Measurements from ENCODE around the gene SPO11. TPM values are rescaled to one million over a fixed set of nuclear protein-coding genes. Genes with fewer than 3 reads are reported as not detected.

The SPO11 gene
- total and polyA plus RNA-seq, 9 of the 15 experiments (the other 6 are each of a cell fraction or from before 2014, with no cell fraction given), result not detected

DNA sequence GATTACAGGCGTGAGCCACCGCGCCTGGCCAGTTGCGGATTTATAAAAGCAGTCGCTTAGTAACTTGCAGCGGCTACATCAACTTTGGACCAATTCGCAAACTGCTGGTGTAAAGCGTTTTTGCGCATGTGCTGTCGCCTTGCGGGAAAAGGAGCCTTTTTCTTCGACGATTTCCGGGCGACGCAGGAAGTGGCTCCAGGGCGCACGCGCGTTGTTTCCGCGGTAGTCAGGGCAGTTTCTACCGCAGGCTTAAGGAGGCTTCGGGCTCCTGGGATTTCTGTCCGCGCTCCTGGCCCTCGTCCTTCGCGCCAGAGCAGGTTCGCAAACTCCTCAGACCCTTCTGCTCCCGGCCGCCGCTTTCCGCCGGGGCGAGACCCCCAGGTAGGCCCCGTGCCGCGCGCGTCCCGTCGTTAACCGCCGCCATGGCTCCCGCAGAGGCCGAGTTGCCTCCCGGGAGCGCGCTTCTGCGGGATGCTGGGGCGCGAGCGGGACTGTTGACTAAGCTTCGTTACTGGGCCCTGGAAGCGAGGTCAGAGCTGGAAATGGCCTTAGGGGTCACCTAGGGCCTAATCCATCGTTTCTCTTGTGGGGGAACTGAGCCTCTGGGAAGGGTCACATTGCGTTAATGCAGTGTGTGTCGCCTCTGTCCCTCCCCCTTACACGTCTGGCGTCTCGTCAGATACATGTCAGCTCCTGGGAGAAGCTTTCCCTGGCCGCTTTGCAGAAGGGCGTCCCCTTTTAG is 21.6 kb downstream of the SPO11 start, which contains the start of gene RAE1 (continued):
- TF ChIP-seq, protein P1, sequence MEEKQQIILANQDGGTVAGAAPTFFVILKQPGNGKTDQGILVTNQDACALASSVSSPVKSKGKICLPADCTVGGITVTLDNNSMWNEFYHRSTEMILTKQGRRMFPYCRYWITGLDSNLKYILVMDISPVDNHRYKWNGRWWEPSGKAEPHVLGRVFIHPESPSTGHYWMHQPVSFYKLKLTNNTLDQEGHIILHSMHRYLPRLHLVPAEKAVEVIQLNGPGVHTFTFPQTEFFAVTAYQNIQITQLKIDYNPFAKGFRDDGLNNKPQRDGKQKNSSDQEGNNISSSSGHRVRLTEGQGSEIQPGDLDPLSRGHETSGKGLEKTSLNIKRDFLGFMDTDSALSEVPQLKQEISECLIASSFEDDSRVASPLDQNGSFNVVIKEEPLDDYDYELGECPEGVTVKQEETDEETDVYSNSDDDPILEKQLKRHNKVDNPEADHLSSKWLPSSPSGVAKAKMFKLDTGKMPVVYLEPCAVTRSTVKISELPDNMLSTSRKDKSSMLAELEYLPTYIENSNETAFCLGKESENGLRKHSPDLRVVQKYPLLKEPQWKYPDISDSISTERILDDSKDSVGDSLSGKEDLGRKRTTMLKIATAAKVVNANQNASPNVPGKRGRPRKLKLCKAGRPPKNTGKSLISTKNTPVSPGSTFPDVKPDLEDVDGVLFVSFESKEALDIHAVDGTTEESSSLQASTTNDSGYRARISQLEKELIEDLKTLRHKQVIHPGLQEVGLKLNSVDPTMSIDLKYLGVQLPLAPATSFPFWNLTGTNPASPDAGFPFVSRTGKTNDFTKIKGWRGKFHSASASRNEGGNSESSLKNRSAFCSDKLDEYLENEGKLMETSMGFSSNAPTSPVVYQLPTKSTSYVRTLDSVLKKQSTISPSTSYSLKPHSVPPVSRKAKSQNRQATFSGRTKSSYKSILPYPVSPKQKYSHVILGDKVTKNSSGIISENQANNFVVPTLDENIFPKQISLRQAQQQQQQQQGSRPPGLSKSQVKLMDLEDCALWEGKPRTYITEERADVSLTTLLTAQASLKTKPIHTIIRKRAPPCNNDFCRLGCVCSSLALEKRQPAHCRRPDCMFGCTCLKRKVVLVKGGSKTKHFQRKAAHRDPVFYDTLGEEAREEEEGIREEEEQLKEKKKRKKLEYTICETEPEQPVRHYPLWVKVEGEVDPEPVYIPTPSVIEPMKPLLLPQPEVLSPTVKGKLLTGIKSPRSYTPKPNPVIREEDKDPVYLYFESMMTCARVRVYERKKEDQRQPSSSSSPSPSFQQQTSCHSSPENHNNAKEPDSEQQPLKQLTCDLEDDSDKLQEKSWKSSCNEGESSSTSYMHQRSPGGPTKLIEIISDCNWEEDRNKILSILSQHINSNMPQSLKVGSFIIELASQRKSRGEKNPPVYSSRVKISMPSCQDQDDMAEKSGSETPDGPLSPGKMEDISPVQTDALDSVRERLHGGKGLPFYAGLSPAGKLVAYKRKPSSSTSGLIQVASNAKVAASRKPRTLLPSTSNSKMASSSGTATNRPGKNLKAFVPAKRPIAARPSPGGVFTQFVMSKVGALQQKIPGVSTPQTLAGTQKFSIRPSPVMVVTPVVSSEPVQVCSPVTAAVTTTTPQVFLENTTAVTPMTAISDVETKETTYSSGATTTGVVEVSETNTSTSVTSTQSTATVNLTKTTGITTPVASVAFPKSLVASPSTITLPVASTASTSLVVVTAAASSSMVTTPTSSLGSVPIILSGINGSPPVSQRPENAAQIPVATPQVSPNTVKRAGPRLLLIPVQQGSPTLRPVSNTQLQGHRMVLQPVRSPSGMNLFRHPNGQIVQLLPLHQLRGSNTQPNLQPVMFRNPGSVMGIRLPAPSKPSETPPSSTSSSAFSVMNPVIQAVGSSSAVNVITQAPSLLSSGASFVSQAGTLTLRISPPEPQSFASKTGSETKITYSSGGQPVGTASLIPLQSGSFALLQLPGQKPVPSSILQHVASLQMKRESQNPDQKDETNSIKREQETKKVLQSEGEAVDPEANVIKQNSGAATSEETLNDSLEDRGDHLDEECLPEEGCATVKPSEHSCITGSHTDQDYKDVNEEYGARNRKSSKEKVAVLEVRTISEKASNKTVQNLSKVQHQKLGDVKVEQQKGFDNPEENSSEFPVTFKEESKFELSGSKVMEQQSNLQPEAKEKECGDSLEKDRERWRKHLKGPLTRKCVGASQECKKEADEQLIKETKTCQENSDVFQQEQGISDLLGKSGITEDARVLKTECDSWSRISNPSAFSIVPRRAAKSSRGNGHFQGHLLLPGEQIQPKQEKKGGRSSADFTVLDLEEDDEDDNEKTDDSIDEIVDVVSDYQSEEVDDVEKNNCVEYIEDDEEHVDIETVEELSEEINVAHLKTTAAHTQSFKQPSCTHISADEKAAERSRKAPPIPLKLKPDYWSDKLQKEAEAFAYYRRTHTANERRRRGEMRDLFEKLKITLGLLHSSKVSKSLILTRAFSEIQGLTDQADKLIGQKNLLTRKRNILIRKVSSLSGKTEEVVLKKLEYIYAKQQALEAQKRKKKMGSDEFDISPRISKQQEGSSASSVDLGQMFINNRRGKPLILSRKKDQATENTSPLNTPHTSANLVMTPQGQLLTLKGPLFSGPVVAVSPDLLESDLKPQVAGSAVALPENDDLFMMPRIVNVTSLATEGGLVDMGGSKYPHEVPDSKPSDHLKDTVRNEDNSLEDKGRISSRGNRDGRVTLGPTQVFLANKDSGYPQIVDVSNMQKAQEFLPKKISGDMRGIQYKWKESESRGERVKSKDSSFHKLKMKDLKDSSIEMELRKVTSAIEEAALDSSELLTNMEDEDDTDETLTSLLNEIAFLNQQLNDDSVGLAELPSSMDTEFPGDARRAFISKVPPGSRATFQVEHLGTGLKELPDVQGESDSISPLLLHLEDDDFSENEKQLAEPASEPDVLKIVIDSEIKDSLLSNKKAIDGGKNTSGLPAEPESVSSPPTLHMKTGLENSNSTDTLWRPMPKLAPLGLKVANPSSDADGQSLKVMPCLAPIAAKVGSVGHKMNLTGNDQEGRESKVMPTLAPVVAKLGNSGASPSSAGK (IDR thresholded peaks at IDR 0.05), result peak; percentile 74
- TF ChIP-seq SUPT5H (IDR thresholded peaks at IDR 0.05) (peak; percentile 90), HDAC2 (IDR thresholded peaks at IDR 0.05) (0 out of 2 replicates have a peak, but pooled peaks have one; percentile 49), NR2C1 (IDR thresholded peaks at IDR 0.05) (peak; percentile 54; the same call in 1 of the 2 replicates), NR2C1 (tag; IDR thresholded peaks at IDR 0.05) (0 out of 2 replicates have a peak, but pooled peaks have one; percentile 11), SMAD4 (CRISPR knock-in tag; conservative IDR thresholded peaks at IDR 0.05) (0 out of 2 replicates have a peak, but pooled peaks have one; percentile 26), FOXK2 (conservative IDR thresholded peaks at IDR 0.05 in 1 of 2, IDR thresholded peaks at IDR 0.05 in 1 of 2; ENCODE audit: low read depth in 2 of 2) (peak in 1 of 2 experiments; percentile 10; a peak in 1 of 4 replicates), C11orf30 (IDR thresholded peaks at IDR 0.05; ENCODE audit: low read depth) (peak; percentile 96), L3MBTL2 (IDR thresholded peaks at IDR 0.05) (peak; percentile 85), ELF1 (tag; IDR thresholded peaks at IDR 0.05) (peak; percentile 64; the same call in 1 of the 2 replicates), SIN3A (IDR thresholded peaks at IDR 0.05; ENCODE audit: borderline replicate concordance in 2 of 2, control insufficient read depth in 1 of 2, low read depth in 2 of 2, low read length in 2 of 2) (peak in 1 of 2 experiments; percentile 30; a peak in 2 of 4 replicates)
- TF ChIP-seq, protein P2, sequence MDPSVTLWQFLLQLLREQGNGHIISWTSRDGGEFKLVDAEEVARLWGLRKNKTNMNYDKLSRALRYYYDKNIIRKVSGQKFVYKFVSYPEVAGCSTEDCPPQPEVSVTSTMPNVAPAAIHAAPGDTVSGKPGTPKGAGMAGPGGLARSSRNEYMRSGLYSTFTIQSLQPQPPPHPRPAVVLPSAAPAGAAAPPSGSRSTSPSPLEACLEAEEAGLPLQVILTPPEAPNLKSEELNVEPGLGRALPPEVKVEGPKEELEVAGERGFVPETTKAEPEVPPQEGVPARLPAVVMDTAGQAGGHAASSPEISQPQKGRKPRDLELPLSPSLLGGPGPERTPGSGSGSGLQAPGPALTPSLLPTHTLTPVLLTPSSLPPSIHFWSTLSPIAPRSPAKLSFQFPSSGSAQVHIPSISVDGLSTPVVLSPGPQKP (CRISPR knock-in tag; IDR thresholded peaks at IDR 0.05), result no peak
- TF ChIP-seq, protein P3, sequence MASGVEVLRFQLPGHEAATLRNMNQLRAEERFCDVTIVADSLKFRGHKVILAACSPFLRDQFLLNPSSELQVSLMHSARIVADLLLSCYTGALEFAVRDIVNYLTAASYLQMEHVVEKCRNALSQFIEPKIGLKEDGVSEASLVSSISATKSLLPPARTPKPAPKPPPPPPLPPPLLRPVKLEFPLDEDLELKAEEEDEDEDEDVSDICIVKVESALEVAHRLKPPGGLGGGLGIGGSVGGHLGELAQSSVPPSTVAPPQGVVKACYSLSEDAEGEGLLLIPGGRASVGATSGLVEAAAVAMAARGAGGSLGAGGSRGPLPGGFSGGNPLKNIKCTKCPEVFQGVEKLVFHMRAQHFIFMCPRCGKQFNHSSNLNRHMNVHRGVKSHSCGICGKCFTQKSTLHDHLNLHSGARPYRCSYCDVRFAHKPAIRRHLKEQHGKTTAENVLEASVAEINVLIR (CRISPR knock-in tag; IDR thresholded peaks at IDR 0.05), result peak; percentile 55
